H1 (cell line): ENCODE data around the gene SLC52A1. TPM values are rescaled to one million over a fixed set of nuclear protein-coding genes. Genes with fewer than 3 reads are reported as not detected.
A peak's percentile ranks its signal among the peaks of the same experiment; 100 is the strongest.

Source experiments
- CTCF ChIA-PET: fragments of 300-600 bp; sonication (Branson Sonifier 250); formaldehyde crosslinking; loops from one replicate; lab custom pipeline; 2021; ENCODE audit not compliant: partially characterized antibody; lab: Charles Lee
- POLR2A ChIA-PET: fragments of 300-600 bp; sonication (Branson Sonifier 250); formaldehyde crosslinking; loops from one replicate; lab custom pipeline; 2021; ENCODE audit warnings: inconsistent platforms; ENCODE audit not compliant: partially characterized antibody; lab: Charles Lee
- DNase-seq, 2 experiments: peaks; one replicate each; pipeline versions ENCODE4 v3.0.0 to v3.0.0-alpha.2; 2010 to 2022; ENCODE audit warnings: low spot score in 2 of 2, low read depth in 1 of 2, mixed read lengths in 1 of 2
- FAIRE-seq: peaks from 2 replicates; lab custom pipeline; 2011; peaks lifted over from hg19 to GRCh38; lab: Jason Lieb, UNC
- H2AFZ ChIP-seq: 2 replicates; pipeline ENCODE4 v1.8.1; 2012; ENCODE audit warnings: low read length, inconsistent platforms
- H2AK5ac ChIP-seq: 2 replicates; pipeline ENCODE4 v1.6.1; 2013; ENCODE audit warnings: low read depth, low read length
- H2BK120ac ChIP-seq: replicated peaks from 2 replicates; pipeline ENCODE3; 2013; ENCODE audit warnings: low read depth, low read length, inconsistent platforms
- H2BK12ac ChIP-seq: 2 replicates; pipeline ENCODE4 v1.6.1; 2013; ENCODE audit warnings: low read depth, low read length
- H2BK15ac ChIP-seq: 2 replicates; pipeline ENCODE4 v1.6.1; 2013; ENCODE audit warnings: low read length
- H2BK20ac ChIP-seq: 2 replicates; pipeline ENCODE4 v1.6.1; 2013; ENCODE audit warnings: low read length
- H2BK5ac ChIP-seq: 2 replicates; pipeline ENCODE4 v1.6.1; 2013; ENCODE audit warnings: low read depth, low read length
- H3K14ac ChIP-seq: 2 replicates; pipeline ENCODE4 v1.6.1; 2013; ENCODE audit warnings: inconsistent platforms; ENCODE audit not compliant: insufficient read length
- H3K18ac ChIP-seq: 2 replicates; pipeline ENCODE4 v1.6.1; 2013; ENCODE audit warnings: low read length; ENCODE audit errors: extremely low read depth
- H3K23ac ChIP-seq: 2 replicates; pipeline ENCODE4 v1.6.1; 2013; ENCODE audit warnings: inconsistent platforms; ENCODE audit not compliant: insufficient read length
- H3K23me2 ChIP-seq: 2 replicates; pipeline ENCODE4 v1.6.1; 2013; ENCODE audit warnings: low read depth, low read length
- H3K27ac ChIP-seq: 2 replicates; pipeline ENCODE4 v1.6.1; 2011; ENCODE audit warnings: low read depth, low read length, inconsistent platforms
- H3K27me3 ChIP-seq, 4 experiments: replicated peaks in 1 of 4; 1 replicate in 1 of 4; 2 replicates in 3 of 4; pipeline versions ENCODE4 v1.6.1 to v1.8.1; 2011 to 2013; ENCODE audit warnings: low read length in 3 of 4, mild to moderate bottlenecking in 3 of 4, inconsistent platforms in 2 of 4, mixed read lengths in 2 of 4, moderate library complexity in 1 of 4; ENCODE audit not compliant: control insufficient read depth in 3 of 4, insufficient read depth in 3 of 4; ENCODE audit errors: extremely low read depth in 1 of 4
- H3K36me3 ChIP-seq, 4 experiments: 2 replicates each; pipeline versions ENCODE4 v1.6.1 to v1.8.1; 2011 to 2013; ENCODE audit warnings: mild to moderate bottlenecking in 4 of 4, low read length in 3 of 4, moderate library complexity in 2 of 4, control low read depth in 1 of 4, inconsistent platforms in 1 of 4; ENCODE audit not compliant: insufficient read depth in 4 of 4, control insufficient read depth in 2 of 4
- H3K4ac ChIP-seq: replicated peaks from 2 replicates; pipeline ENCODE3; 2013; ENCODE audit warnings: low read length, low read depth, mixed read lengths, inconsistent platforms; ENCODE audit not compliant: insufficient read length
- H3K4me1 ChIP-seq, 4 experiments: replicated peaks in 1 of 4; 1 replicate in 1 of 4; 2 replicates in 3 of 4; pipeline versions ENCODE4 v1.6.1 to v1.8.1; 2011 to 2013; ENCODE audit warnings: low read length in 3 of 4, inconsistent platforms in 2 of 4, mixed read lengths in 1 of 4; ENCODE audit not compliant: insufficient read depth in 4 of 4, control insufficient read depth in 3 of 4
- H3K4me2 ChIP-seq, 2 experiments: 2 replicates each; pipeline versions ENCODE4 v1.6.1 to v1.8.1; 2011 to 2013; ENCODE audit warnings: low read depth in 2 of 2, low read length in 2 of 2, control low read depth in 1 of 2, inconsistent platforms in 1 of 2, mild to moderate bottlenecking in 1 of 2; ENCODE audit not compliant: insufficient read depth in 1 of 2
- H3K4me3 ChIP-seq, 4 experiments: fragments of 200-600, 300-600 bp in 1 of 4; sonication (generic), shearing (Covaris generic), sonication (Bioruptor Twin) in 1 of 4; 2 replicates each; pipeline versions ENCODE4 v1.5.1 to v1.8.1; 2011 to 2016; ENCODE audit warnings: low read length in 4 of 4, low read depth in 3 of 4, control low read depth in 2 of 4, inconsistent platforms in 2 of 4, mild to moderate bottlenecking in 2 of 4, mixed read lengths in 1 of 4, moderate library complexity in 1 of 4; ENCODE audit not compliant: insufficient read depth in 2 of 4; ENCODE audit errors: extremely low read depth in 1 of 4
- H3K56ac ChIP-seq: replicated peaks from 2 replicates; pipeline ENCODE3; 2013; ENCODE audit warnings: low read depth, mild to moderate bottlenecking, mixed read lengths, low read length, inconsistent platforms; ENCODE audit not compliant: insufficient read length
- H3K79me1 ChIP-seq: 2 replicates; pipeline ENCODE4 v1.6.1; 2013; ENCODE audit warnings: low read depth, low read length, control low read depth
- H3K79me2 ChIP-seq, 2 experiments: 2 replicates each; pipeline versions ENCODE4 v1.6.1 to v1.8.1; 2012 to 2013; ENCODE audit warnings: low read length in 2 of 2, mild to moderate bottlenecking in 2 of 2, inconsistent platforms in 1 of 2; ENCODE audit not compliant: insufficient read depth in 2 of 2, control insufficient read depth in 1 of 2
- H3K9ac ChIP-seq, 4 experiments: replicated peaks in 1 of 4; 1 replicate in 1 of 4; 2 replicates in 3 of 4; pipeline versions ENCODE4 v1.6.1 to v1.8.1; 2011 to 2013; ENCODE audit warnings: low read depth in 3 of 4, low read length in 3 of 4, control low read depth in 2 of 4, mild to moderate bottlenecking in 2 of 4, moderate library complexity in 2 of 4, inconsistent platforms in 1 of 4; ENCODE audit errors: extremely low read depth in 1 of 4
- H3K9me3 ChIP-seq, 2 experiments: 2 replicates each; pipeline versions ENCODE4 v1.6.1 to v1.8.1; 2012 to 2013; ENCODE audit warnings: mild to moderate bottlenecking in 2 of 2, moderate library complexity in 2 of 2, control low read depth in 1 of 2, inconsistent platforms in 1 of 2, low read depth in 1 of 2, low read length in 1 of 2, mixed read lengths in 1 of 2; ENCODE audit not compliant: insufficient read depth in 2 of 2
- H4K20me1 ChIP-seq, 2 experiments: replicated peaks in 1 of 2; 2 replicates each; pipeline versions ENCODE3 to v1.8.1; 2011 to 2013; ENCODE audit warnings: inconsistent platforms in 2 of 2, low read length in 2 of 2, mild to moderate bottlenecking in 1 of 2; ENCODE audit not compliant: insufficient read depth in 2 of 2, control insufficient read depth in 1 of 2
- H4K5ac ChIP-seq: 2 replicates; pipeline ENCODE4 v1.6.1; 2013; ENCODE audit warnings: low read length, low read depth, mixed read lengths, inconsistent platforms; ENCODE audit not compliant: insufficient read length
- H4K8ac ChIP-seq: 2 replicates; pipeline ENCODE4 v1.8.0; 2013; ENCODE audit warnings: mild to moderate bottlenecking, moderate library complexity, low read length, inconsistent platforms; ENCODE audit not compliant: insufficient read depth; ENCODE audit errors: extremely low read depth
- H4K91ac ChIP-seq: replicated peaks from 2 replicates; pipeline ENCODE3; 2013; ENCODE audit warnings: low read length, mixed read lengths, inconsistent platforms; ENCODE audit not compliant: insufficient read length
- BACH1 ChIP-seq: IDR thresholded peaks from 2 replicates; pipeline ENCODE4 v1.6.1; 2012; ENCODE audit warnings: low read length, improper control_type of control experiment
- BCL11A ChIP-seq, 2 experiments: IDR thresholded peaks; one replicate each; pipeline ENCODE4 v1.6.1; 2011; ENCODE audit warnings: low read depth in 2 of 2, low read length in 2 of 2, mild to moderate bottlenecking in 2 of 2
- CHD2 ChIP-seq: IDR thresholded peaks from 2 replicates; pipeline ENCODE4 v1.6.1; 2012; ENCODE audit warnings: low read length, improper control_type of control experiment
- KDM5A ChIP-seq: fragments of 200-600 bp; IDR thresholded peaks from 2 replicates; pipeline ENCODE4 v1.7.1; 2012; ENCODE audit warnings: mild to moderate bottlenecking, low read length, inconsistent platforms, mixed read lengths
- POU5F1 ChIP-seq: IDR thresholded peaks from 2 replicates; pipeline ENCODE4 v1.6.1; 2011; ENCODE audit warnings: low read depth, mild to moderate bottlenecking, low read length, moderate library complexity
- RFX5 ChIP-seq: IDR thresholded peaks from 2 replicates; pipeline ENCODE4 v1.6.1; 2011; ENCODE audit warnings: low read depth, low read length, improper control_type of control experiment, borderline replicate concordance
- SP1 ChIP-seq: IDR thresholded peaks from 2 replicates; pipeline ENCODE4 v1.6.1; 2011; ENCODE audit warnings: low read depth, low read length
- TAF1 ChIP-seq: IDR thresholded peaks from 2 replicates; pipeline ENCODE4 v1.6.1; 2011; ENCODE audit warnings: mild to moderate bottlenecking, low read depth, low read length
- WGBS, 2 experiments: shearing (Covaris generic) in 1 of 2; methylation state at CpG; one replicate each; pipeline versions ENCODE4 v1.1.6 to v1.1.7; 2013 to 2015; ENCODE audit warnings: low lambda C conversion rate in 2 of 2, mixed read lengths in 2 of 2, inconsistent platforms in 1 of 2, low coverage in 1 of 2, missing lambda C conversion rate in 1 of 2; ENCODE audit not compliant: insufficient replicate concordance in 2 of 2, insufficient coverage in 1 of 2, insufficient read length in 1 of 2; ENCODE audit errors: extremely low coverage in 1 of 2, missing lambda C conversion rate in 1 of 2; 5-methylcytosine and 5-hydroxymethylcytosine counted together
- polyA plus RNA-seq, 7 experiments: library from polyadenylated mRNA; depleted of rRNA in 3 of 7; stranded (reverse) in 5 of 7; unstranded in 2 of 7; fragments of >200 nt in 5 of 7; fragments of 200-250 nt in 2 of 7; gene quantifications; 1 replicate in 5 of 7; 2 replicates in 1 of 7; 4 replicates in 1 of 7; pipeline versions ENCODE4 v1.2.1 to v1.2.3, GENCODE V29; 2011 to 2013; ENCODE audit warnings: missing spikeins in 2 of 7, mixed read lengths in 2 of 7
- total RNA-seq: library from RNA; stranded (reverse); fragmentation: NEBNext Ultra II Directional; extraction: Animal tissue kit (Norgen Biotek cat#: 25700); gene quantifications from 2 replicates; pipeline ENCODE4 v1.2.1, GENCODE V29; 2021

SLC52A1 gene
- total and polyA plus RNA-seq, 2 of the 8 experiments (the other 6 are each of a cell fraction or from before 2014, with no cell fraction given) = 0.61 to 0.67 TPM

DNA sequence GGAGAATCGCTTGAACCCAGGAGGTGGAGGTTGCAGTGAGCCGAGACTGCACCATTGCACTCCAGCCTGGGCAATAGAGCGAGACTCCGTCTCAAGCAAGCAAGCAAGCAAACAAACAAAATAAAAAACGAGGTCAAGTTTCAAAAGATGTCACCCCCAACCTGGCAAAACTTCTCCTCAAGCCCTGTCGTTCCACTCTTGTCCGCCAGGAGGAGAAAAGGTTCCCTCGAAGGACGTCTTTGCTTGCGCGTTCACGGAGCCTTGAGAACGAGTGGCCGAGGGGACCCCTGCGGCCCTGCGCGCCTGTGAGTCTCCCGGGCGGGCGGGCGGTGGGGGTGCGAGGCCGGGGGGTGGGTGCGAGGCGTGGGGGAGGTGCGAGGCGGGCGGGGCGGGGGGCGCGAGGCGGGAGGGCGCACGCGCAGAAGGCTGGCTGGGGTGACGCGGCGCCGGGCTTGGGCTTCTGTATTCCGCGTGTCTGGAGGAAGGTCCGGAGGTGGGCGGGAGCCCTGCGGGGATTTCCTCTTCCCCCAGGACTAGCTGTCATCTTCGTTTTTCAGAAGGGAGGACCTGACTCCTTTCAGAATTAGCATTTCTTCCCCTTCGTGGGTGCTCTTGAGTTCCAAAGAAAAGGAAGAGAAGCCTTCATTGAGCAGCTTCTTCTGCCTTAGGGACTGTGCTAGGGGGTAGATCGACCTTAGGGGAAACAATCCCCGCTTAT lies 3.7 kb downstream of the SLC52A1 start:
- Histone ChIP-seq H2BK20ac (no peak overlapping the region), H3K23me2 (peaks cover 4% of the 10 kb centered on the region; the same call in 1 of the 2 replicates), H3K18ac (no peak overlapping the region; the same call in 1 of the 2 replicates), H2BK5ac (no peak overlapping the region), H2BK120ac (no peak overlapping the region), H3K36me3 (no peaks in the 10 kb centered on the region), H3K27me3 (peaks cover 0 to 14% (median 1%) of the 10 kb centered on the region in 4 experiments; a peak in 5 of 7 replicates), H3K4me1 (no peaks in the 10 kb centered on the region; a peak in 1 of 7 replicates), H3K79me2 (no peaks in the 10 kb centered on the region), H3K56ac (no peak overlapping the region), H4K20me1 (no peaks in the 10 kb centered on the region), H3K27ac (no peak overlapping the region), H4K5ac (no peak overlapping the region), H2BK15ac (no peak overlapping the region; the same call in 1 of the 2 replicates), H3K4me3 (peak overlapping the region; percentile 15 to 55 (median 28); a peak in 6 of 8 replicates), H3K9me3 (no peaks in the 10 kb centered on the region), H2AK5ac (no peak overlapping the region), H3K14ac (no peak overlapping the region), H3K23ac (no peak overlapping the region), H3K79me1 (no peaks in the 10 kb centered on the region), H3K9ac (no peak overlapping the region), H2BK12ac (no peak overlapping the region), H3K4ac (no peak overlapping the region), H4K91ac (no peak overlapping the region), H4K8ac (no peak overlapping the region), H2AFZ (peak overlapping the region; percentile 86), H3K4me2 (peak overlapping the region; percentile 42 to 83; a peak in 3 of 4 replicates)
- peak; percentile 84 for FAIRE-seq
- peak; percentile 47 to 94 for DNase-seq
- WGBS, 2 experiments = 15% methylated on average over 23 of the region's 48 CpGs; no CpG with 5 or more reads in 1 of the 2 experiments
- POLR2A ChIA-PET = interaction anchor here (0.9 to 2.3 kb wide), 6 partner anchors 9 to 64 kb away, joined by 3 to 7 read pairs (median 3); partner anchors contain the start of gene SPAG7
- CTCF ChIA-PET = interaction anchor here (0.6 to 11.5 kb wide), 13 partner anchors 8 to 53 kb away, joined by 3 to 102 read pairs (median 5); partner anchors contain the start of gene CAMTA2
- TF ChIP-seq TAF1 = no peak
- TF ChIP-seq KDM5A = no peak
- TF ChIP-seq CHD2 = no peak
- TF ChIP-seq SP1 = no peak
- TF ChIP-seq POU5F1 = no peak
- no peak for TF ChIP-seq RFX5
- TF ChIP-seq BACH1 = peak; percentile 62; the same call in 1 of the 2 replicates
- no peak for TF ChIP-seq BCL11A (IDR thresholded peaks at IDR 0.05; ENCODE audit: low read depth in 2 of 2, low read length in 2 of 2)
